Measurements from ENCODE around the gene NAB1.

DNA sequence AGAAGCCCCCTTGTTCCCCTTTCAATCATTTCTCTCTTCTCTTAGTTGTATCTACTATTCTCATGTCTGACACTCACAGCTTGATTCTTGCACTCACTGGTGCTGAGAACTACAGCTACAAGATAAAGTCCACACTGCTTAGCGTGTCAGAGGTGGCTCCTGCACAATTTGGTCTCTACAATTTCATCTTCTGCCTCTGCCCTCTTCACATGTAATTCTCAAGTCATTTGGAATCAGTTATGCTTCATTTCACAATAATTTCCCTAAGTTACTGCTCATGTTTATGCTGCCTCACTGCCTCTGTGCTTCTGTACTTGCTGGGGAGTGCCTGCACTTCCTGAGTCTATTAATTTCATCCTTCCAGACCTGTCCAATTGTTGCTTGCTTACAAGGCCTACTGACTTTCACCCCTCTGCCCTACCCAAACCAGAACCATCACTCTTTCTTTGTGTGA is 11.6 kb upstream of the NAB1 start:
- no peak for TF ChIP-seq POLR2A (IDR thresholded peaks at IDR 0.05)
- TF ChIP-seq, protein P1, sequence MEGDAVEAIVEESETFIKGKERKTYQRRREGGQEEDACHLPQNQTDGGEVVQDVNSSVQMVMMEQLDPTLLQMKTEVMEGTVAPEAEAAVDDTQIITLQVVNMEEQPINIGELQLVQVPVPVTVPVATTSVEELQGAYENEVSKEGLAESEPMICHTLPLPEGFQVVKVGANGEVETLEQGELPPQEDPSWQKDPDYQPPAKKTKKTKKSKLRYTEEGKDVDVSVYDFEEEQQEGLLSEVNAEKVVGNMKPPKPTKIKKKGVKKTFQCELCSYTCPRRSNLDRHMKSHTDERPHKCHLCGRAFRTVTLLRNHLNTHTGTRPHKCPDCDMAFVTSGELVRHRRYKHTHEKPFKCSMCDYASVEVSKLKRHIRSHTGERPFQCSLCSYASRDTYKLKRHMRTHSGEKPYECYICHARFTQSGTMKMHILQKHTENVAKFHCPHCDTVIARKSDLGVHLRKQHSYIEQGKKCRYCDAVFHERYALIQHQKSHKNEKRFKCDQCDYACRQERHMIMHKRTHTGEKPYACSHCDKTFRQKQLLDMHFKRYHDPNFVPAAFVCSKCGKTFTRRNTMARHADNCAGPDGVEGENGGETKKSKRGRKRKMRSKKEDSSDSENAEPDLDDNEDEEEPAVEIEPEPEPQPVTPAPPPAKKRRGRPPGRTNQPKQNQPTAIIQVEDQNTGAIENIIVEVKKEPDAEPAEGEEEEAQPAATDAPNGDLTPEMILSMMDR (IDR thresholded peaks at IDR 0.05), result no peak
